Brain microvascular endothelial cell (primary cell): ENCODE results near the gene NOS1.
A peak's percentile ranks its signal among the peaks of the same experiment; 100 is the strongest.

Source experiments
- DNase-seq: peaks from one replicate; pipeline ENCODE4 v3.0.0-alpha.2; 2020
- H3K27ac ChIP-seq: fragments of 250-450 bp; sonication (Bioruptor Pico); 2 replicates; pipeline ENCODE4 v1.5.1; 2020; ENCODE audit warnings: mild to moderate bottlenecking, moderate library complexity
- H3K27me3 ChIP-seq: fragments of 250-450 bp; sonication (Bioruptor Pico); replicated peaks from 2 replicates; pipeline ENCODE4 v1.5.1; 2020; ENCODE audit warnings: mild to moderate bottlenecking
- H3K36me3 ChIP-seq: fragments of 250-450 bp; sonication (Bioruptor Pico); replicated peaks from 2 replicates; pipeline ENCODE4 v1.5.1; 2020; ENCODE audit warnings: mild to moderate bottlenecking
- H3K4me3 ChIP-seq: 2 replicates; pipeline ENCODE4 v1.5.1; 2011; ENCODE audit warnings: low read depth, mild to moderate bottlenecking, control low read depth, low read length, moderate library complexity
- CTCF ChIP-seq: IDR thresholded peaks from 2 replicates; pipeline ENCODE4 v1.5.1; 2011; ENCODE audit warnings: low read depth, mild to moderate bottlenecking, moderate library complexity, low read length, control low read depth, inconsistent platforms; ENCODE audit errors: missing control alignments
- in situ Hi-C: cut with HindIII; loops from 2 replicates; pipeline ENCODE4 v1.10.0; 2017; ENCODE audit warnings: low sequenced_read_pairs, low pct_ligation_motif_present

Gene NOS1

GRCh38 chr12:117279606-117280005 is 81.8 kb downstream of the NOS1 start:
- no peaks in the 10 kb centered on the region for H3K36me3 ChIP-seq
- no peak overlapping the region for H3K4me3 ChIP-seq
- TF ChIP-seq CTCF: no peak
- no peaks in the 10 kb centered on the region for H3K27me3 ChIP-seq
- in situ Hi-C loops: no loop called here
- no peak overlapping the region for H3K27ac ChIP-seq
- DNase-seq: no peak

- Histone ChIP-seq H3K4me3 (no peak overlapping the region), H3K27me3 (no peaks in the 10 kb centered on the region), H3K27ac (no peak overlapping the region), H3K36me3 (no peaks in the 10 kb centered on the region)
- no peak for DNase-seq
- no peak for TF ChIP-seq CTCF
- in situ Hi-C loops: no loop called here
Observed at GRCh38 chr12:117277875-117278274, 83.6 kb downstream of the NOS1 start.

GRCh38 chr12:117273091-117273490 is 88.3 kb downstream of the NOS1 start:
- in situ Hi-C loops: no loop called here
- no peaks in the 10 kb centered on the region for H3K36me3 ChIP-seq
- no peak for DNase-seq
- no peak overlapping the region for H3K27ac ChIP-seq
- TF ChIP-seq CTCF: no peak
- H3K4me3 ChIP-seq: no peak overlapping the region
- no peaks in the 10 kb centered on the region for H3K27me3 ChIP-seq

GRCh38 chr12:117272690-117273089 is 88.7 kb downstream of the NOS1 start:
- Histone ChIP-seq H3K27ac (no peak overlapping the region), H3K27me3 (no peaks in the 10 kb centered on the region), H3K36me3 (no peaks in the 10 kb centered on the region), H3K4me3 (no peak overlapping the region)
- no peak for DNase-seq
- in situ Hi-C loops: no loop called here
- TF ChIP-seq CTCF: no peak

- Histone ChIP-seq H3K36me3 (no peaks in the 10 kb centered on the region), H3K4me3 (no peak overlapping the region), H3K27me3 (no peaks in the 10 kb centered on the region), H3K27ac (no peak overlapping the region)
- no peak for DNase-seq
- TF ChIP-seq CTCF: no peak
- in situ Hi-C loops: no loop called here
Observed at GRCh38 chr12:117262749-117263148, 98.7 kb downstream of the NOS1 start.

- Histone ChIP-seq H3K27ac (no peak overlapping the region), H3K4me3 (no peak overlapping the region), H3K36me3 (no peaks in the 10 kb centered on the region), H3K27me3 (no peaks in the 10 kb centered on the region)
- no peak for TF ChIP-seq CTCF
- DNase-seq: peak; percentile 3
- in situ Hi-C loops: no loop called here
Observed at GRCh38 chr12:117261247-117261646, 100.2 kb downstream of the NOS1 start.
